ENCODE measurements around the gene CAV1. TPM values are rescaled to one million over a fixed set of nuclear protein-coding genes. Genes with fewer than 3 reads are reported as not detected.

CAV1 gene
- total and polyA plus RNA-seq, 2 of the 13 experiments (the other 11 are each of a cell fraction or from before 2014, with no cell fraction given) = 0.40 TPM; not detected in 1

Small RNA genes lying within 50 kb of the gene (small RNA-seq; reads per million reads assigned to genes)
- gene AC006159.2 (ENCODE audit: insufficient read depth in 2 of 3, insufficient read length in 3 of 3, low read depth in 2 of 3, low replicate concordance in 1 of 3) = 0 reads per million in 3 experiments

Other genes starting within 250 kb of the CAV1 start
- gene CAV2, start 25.3 kb upstream of the CAV1 start, total RNA-seq (2016; rRNA removed; fragmentation: Illumina TruSeq; extraction: Trizol) = 0.09 and 0.24 TPM in 2 replicates
- 0.18 and 0.42 TPM in 2 replicates for gene CAV2, start 25.3 kb upstream of the CAV1 start, polyA plus RNA-seq (2011; rRNA removed)
- gene MET, start 147.2 kb downstream of the CAV1 start, total RNA-seq (2016; rRNA removed; fragmentation: Illumina TruSeq; extraction: Trizol) = 23.3 and 31.5 TPM in 2 replicates
- gene MET, start 147.2 kb downstream of the CAV1 start, polyA plus RNA-seq (2011; rRNA removed) = 20.4 and 21.8 TPM in 2 replicates

Data from HepG2 (cell line).